GM12892 (cell line): ENCODE measurements around the gene CLSTN2.

Experiments
- POLR2A ChIP-seq: IDR thresholded peaks from 2 replicates; pipeline ENCODE4 v1.6.1; 2011; ENCODE audit warnings: low read depth, low read length, control low read depth
- TAF1 ChIP-seq: IDR thresholded peaks from 2 replicates; pipeline ENCODE4 v1.6.1; 2011; ENCODE audit warnings: low read depth, mild to moderate bottlenecking, control low read depth, low read length, borderline replicate concordance

DNA sequence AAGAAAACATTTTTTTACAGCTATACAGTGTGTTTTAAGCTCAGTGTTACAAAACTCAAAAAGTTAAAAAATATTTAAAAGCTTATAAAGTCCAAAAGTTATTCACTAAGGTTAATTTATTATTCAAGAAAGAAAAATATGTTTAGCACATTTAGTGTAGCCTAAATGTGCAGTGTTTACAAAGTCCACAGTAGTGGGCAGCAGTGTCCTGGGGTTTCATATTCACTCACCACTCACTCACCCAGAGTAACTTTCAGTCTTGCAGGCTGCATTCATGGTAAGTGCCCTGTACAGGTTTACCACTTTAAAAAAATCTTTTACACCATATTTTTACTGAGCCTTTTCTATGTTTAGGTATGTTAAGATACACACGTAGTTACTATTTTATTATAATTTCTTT lies 442.7 kb downstream of the CLSTN2 start:
- TF ChIP-seq TAF1 (no peak), POLR2A (no peak)
